Neural progenitor cell (in vitro differentiated cells): ENCODE measurements around the gene RBM27.

Source experiments
- CTCF ChIP-seq: fragments of 200-600 bp; sonication (generic); IDR thresholded peaks from 2 replicates; pipeline ENCODE4 v1.5.1; 2017; ENCODE audit warnings: antibody characterized with exemption, mild to moderate bottlenecking
- EZH2 ChIP-seq: fragments of 200-600 bp; sonication (generic); IDR thresholded peaks from 2 replicates; pipeline ENCODE4 v1.6.1; 2017; ENCODE audit warnings: antibody characterized with exemption, mild to moderate bottlenecking, moderate library complexity
- EZH2phosphoT487 ChIP-seq: fragments of 200-600 bp; sonication (generic); IDR thresholded peaks from 2 replicates; pipeline ENCODE4 v1.6.1; 2017; ENCODE audit warnings: antibody characterized with exemption

- TF ChIP-seq EZH2 (no peak), CTCF (peak; percentile 16), EZH2phosphoT487 (no peak)
Observed at GRCh38 chr5:146208916-146209522, 5.6 kb downstream of the RBM27 start.
